Mesothelial cell of epicardium (in vitro differentiated cells): ENCODE measurements around the gene ICAM4. TPM values are rescaled to one million over a fixed set of nuclear protein-coding genes. Genes with fewer than 3 reads are reported as not detected.

Source experiments
- DNase-seq, 2 experiments: peaks; one replicate each; pipeline ENCODE4 v3.0.0; 2021; ENCODE audit warnings: low spot score in 2 of 2; ENCODE audit not compliant: unreplicated experiment in 2 of 2
- H3K27ac Mint-ChIP-seq: 2 replicates; pipeline ENCODE4 v1.8.0; 2021; ENCODE audit warnings: mixed read lengths
- H3K27me3 Mint-ChIP-seq: 2 replicates; pipeline ENCODE4 v1.8.0; 2021; ENCODE audit warnings: low read depth, mixed read lengths
- H3K36me3 Mint-ChIP-seq: 2 replicates; pipeline ENCODE4 v1.8.0; 2021; ENCODE audit warnings: mixed read lengths
- H3K4me1 Mint-ChIP-seq: 2 replicates; pipeline ENCODE4 v1.8.0; 2021; ENCODE audit warnings: mixed read lengths
- H3K4me3 Mint-ChIP-seq: 2 replicates; pipeline ENCODE4 v1.8.0; 2021; ENCODE audit warnings: mild to moderate bottlenecking, moderate library complexity, mixed read lengths
- H3K9me3 Mint-ChIP-seq: 2 replicates; pipeline ENCODE4 v1.8.0; 2021; ENCODE audit warnings: mixed read lengths
- total RNA-seq: library from RNA; stranded (reverse); gene quantifications from 3 replicates; pipeline ENCODE4 v1.2.1, GENCODE V29; 2021
- TF ChIP-seq, protein P1 (sequence below): fragments of 200-600 bp; sonication (generic); IDR thresholded peaks from one replicate; pipeline ENCODE4 v1.5.0; 2021; ENCODE audit warnings: antibody characterized with exemption; ENCODE audit not compliant: unreplicated experiment

The ICAM4 gene
- total RNA-seq, 1 donor from 2014 or later = 2.6 TPM

DNA sequence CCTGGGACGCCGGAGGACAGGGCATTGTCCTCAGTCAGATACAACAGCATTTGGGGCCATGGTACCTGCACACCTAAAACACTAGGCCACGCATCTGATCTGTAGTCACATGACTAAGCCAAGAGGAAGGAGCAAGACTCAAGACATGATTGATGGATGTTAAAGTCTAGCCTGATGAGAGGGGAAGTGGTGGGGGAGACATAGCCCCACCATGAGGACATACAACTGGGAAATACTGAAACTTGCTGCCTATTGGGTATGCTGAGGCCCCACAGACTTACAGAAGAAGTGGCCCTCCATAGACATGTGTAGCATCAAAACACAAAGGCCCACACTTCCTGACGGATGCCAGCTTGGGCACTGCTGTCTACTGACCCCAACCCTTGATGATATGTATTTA, 1.4 kb upstream of the ICAM4 start:
- peaks cover 65% of the 10 kb centered on the region for H3K27me3 Mint-ChIP-seq
- H3K4me3 Mint-ChIP-seq = no peak overlapping the region
- no peak overlapping the region for H3K27ac Mint-ChIP-seq

DNA sequence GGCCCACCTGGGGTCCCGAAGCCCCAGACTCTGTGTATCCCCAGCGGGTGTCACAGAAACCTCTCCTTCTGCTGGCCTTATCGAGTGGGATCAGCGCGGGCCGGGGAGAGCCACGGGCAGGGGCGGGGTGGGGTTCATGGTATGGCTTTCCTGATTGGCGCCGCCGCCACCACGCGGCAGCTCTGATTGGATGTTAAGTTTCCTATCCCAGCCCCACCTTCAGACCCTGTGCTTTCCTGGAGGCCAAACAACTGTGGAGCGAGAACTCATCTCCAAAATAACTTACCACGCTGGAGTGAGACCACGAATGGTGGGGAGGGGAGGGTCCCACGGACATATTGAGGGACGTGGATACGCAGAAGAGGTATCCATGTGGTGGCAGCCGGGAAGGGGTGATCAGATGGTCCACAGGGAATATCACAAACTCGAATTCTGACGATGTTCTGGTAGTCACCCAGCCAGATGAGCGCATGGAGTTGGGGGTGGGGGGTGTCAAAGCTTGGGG, 2.0 kb downstream of the ICAM4 start:
- Mint-ChIP-seq H3K4me1 (peaks cover 45% of the 10 kb centered on the region), H3K27me3 (peaks cover 93% of the 10 kb centered on the region), H3K9me3 (no peaks in the 10 kb centered on the region), H3K27ac (peak overlapping the region; percentile 71), H3K36me3 (no peaks in the 10 kb centered on the region), H3K4me3 (peak overlapping the region; percentile 70)
- no peak for DNase-seq
- TF ChIP-seq, protein P1, sequence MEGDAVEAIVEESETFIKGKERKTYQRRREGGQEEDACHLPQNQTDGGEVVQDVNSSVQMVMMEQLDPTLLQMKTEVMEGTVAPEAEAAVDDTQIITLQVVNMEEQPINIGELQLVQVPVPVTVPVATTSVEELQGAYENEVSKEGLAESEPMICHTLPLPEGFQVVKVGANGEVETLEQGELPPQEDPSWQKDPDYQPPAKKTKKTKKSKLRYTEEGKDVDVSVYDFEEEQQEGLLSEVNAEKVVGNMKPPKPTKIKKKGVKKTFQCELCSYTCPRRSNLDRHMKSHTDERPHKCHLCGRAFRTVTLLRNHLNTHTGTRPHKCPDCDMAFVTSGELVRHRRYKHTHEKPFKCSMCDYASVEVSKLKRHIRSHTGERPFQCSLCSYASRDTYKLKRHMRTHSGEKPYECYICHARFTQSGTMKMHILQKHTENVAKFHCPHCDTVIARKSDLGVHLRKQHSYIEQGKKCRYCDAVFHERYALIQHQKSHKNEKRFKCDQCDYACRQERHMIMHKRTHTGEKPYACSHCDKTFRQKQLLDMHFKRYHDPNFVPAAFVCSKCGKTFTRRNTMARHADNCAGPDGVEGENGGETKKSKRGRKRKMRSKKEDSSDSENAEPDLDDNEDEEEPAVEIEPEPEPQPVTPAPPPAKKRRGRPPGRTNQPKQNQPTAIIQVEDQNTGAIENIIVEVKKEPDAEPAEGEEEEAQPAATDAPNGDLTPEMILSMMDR = no peak

More for the DNA sequence above, 1.4 kb upstream of the ICAM4 start:
- Mint-ChIP-seq H3K9me3 (no peaks in the 10 kb centered on the region), H3K4me1 (peaks cover 23% of the 10 kb centered on the region), H3K36me3 (no peaks in the 10 kb centered on the region)
- DNase-seq = no peak
- TF ChIP-seq, protein P1 = no peak

DNA sequence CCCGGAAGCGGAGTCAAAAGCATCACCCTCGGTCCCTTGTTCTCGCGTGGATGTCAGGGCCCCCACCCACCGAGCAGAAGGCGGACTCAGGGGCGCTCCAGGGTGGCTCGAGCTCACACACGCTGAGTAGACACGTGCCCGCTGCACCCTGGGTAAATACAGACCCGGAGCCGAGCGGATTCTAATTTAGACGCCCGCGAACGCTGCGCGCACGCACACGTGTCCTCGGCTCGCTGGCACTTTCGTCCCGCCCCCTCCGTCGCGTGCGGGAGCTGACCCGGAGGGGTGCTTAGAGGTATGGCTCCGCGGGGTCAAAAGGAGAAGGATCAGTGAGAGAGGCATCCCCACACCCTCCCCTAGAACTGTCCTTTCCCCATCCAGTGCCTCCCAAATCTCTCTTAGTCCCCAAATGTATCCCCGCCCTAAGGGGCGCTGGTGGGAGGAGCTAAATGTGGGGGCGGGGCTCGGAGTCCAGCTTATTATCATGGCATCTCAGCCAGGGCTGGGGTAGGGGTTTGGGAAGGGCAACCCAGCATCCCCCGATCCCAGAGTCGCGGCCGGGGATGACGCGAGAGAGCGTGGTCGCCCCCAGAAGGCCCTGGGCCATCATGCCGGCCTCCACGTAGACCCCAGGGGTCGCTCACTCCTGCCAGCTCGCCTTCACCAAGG, 2.5 kb downstream of the ICAM4 start:
- Mint-ChIP-seq H3K4me3 (peak overlapping the region; percentile 70), H3K27me3 (peaks cover 96% of the 10 kb centered on the region), H3K27ac (no peak overlapping the region), H3K4me1 (peaks cover 45% of the 10 kb centered on the region), H3K36me3 (no peaks in the 10 kb centered on the region), H3K9me3 (no peaks in the 10 kb centered on the region)
- TF ChIP-seq, protein P1 = no peak
- no peak for DNase-seq

DNA sequence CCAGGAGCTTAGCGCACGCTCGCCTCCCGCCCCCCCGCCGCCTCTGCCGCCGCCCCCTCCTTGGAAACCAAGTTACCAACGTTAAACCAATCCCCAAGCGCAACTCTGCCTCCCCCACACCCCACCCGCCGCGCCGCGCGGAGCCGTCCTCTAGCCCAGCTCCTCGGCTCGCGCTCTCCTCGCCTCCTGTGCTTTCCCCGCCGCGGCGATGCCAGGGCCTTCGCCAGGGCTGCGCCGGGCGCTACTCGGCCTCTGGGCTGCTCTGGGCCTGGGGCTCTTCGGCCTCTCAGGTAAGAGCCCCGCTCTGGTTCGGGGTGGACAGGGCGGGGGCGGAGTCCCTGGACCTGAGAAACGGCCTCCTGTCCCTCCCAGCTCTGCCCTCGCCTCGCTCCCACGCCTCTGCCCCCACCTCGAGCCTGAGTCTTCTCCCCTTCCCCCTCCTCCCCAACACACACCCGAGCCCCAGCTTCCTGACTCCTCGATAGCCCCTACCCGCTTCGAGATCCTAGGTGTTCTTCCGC, 3.1 kb downstream of the ICAM4 start, which contains the start of gene ICAM5:
Gene ICAM5, plus strand, starts transcription at position 117 of the 521 bp plus-strand sequence. Its CDS starts 92 bp downstream, at position 209.
- Mint-ChIP-seq H3K4me3 (peak within 1 kb of the TSS; percentile 70), H3K36me3 (no peaks in the 10 kb centered on the region)
- DNase-seq = no peak

DNA sequence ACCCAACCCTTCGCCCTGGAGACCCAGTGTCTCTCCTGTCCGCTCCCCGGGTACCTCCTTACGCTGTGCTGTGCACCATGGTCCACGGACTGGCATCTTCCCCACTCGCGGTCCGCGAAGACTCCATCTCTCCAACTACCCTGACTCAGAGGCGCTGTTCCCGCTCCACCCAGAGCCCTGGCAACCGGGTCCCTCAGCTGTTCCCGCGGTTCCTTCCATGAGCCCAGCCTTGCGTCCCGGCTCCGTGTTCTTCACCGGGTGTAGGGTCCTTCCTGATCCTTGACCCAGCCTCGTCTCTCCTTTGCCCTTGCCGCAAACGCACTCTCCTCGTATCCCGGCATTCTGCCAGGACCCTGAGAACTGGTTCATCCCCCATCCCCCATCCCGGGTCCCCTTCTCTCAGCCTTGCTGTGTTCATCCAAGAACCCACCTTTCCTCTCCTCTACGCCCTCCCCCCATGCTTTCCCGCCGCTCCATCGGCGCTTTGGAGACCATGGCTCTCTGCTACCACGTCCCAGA, 3.7 kb downstream of the ICAM4 start:
- DNase-seq = no peak
- TF ChIP-seq, protein P1 = no peak
- Mint-ChIP-seq H3K9me3 (no peaks in the 10 kb centered on the region), H3K27me3 (peaks cover 100% of the 10 kb centered on the region), H3K27ac (no peak overlapping the region), H3K36me3 (no peaks in the 10 kb centered on the region), H3K4me1 (peaks cover 46% of the 10 kb centered on the region), H3K4me3 (peak overlapping the region; percentile 70)

More for the DNA sequence above, 3.1 kb downstream of the ICAM4 start, which contains the start of gene ICAM5:
- H3K9me3 Mint-ChIP-seq = no peaks in the 10 kb centered on the region
- H3K27me3 Mint-ChIP-seq = peaks cover 100% of the 10 kb centered on the region
- TF ChIP-seq, protein P1 = no peak
- H3K4me1 Mint-ChIP-seq = peaks cover 45% of the 10 kb centered on the region
- peak within 1 kb of the TSS; percentile 71 for H3K27ac Mint-ChIP-seq
